ENCODE measurements around the gene PISD. TPM values are rescaled to one million over a fixed set of nuclear protein-coding genes. Genes with fewer than 3 reads are reported as not detected.

Gene PISD
- total and polyA plus RNA-seq, 2 of the 8 experiments (the other 6 are each of a cell fraction or from before 2014, with no cell fraction given), result 47.8 to 48.2 TPM

GRCh38 chr22:31604137-31604705 lies 57.8 kb downstream of the PISD start:
- Histone ChIP-seq H3K9ac (replicated peaks in 1 of 4; ENCODE audit: extremely low read depth in 1 of 4, low read depth in 3 of 4, low read length in 3 of 4) (no peak overlapping the region; a peak in 1 of 7 replicates), H3K14ac (ENCODE audit: insufficient read length) (no peak overlapping the region), H3K4me2 (ENCODE audit: insufficient read depth in 1 of 2, low read depth in 2 of 2, low read length in 2 of 2) (no peak overlapping the region), H3K36me3 (ENCODE audit: control insufficient read depth in 2 of 4, insufficient read depth in 4 of 4, low read length in 3 of 4) (peaks cover 0 to 3% (median 0%) of the 10 kb centered on the region in 4 experiments; a peak in 1 of 8 replicates), H3K4me3 (ENCODE audit: extremely low read depth in 1 of 4, insufficient read depth in 2 of 4, low read depth in 3 of 4, low read length in 4 of 4) (no peak overlapping the region), H3K4ac (replicated peaks; ENCODE audit: insufficient read length, low read depth, low read length) (no peak overlapping the region), H2AFZ (ENCODE audit: low read length) (no peak overlapping the region), H2BK5ac (ENCODE audit: low read depth, low read length) (no peak overlapping the region), H2BK20ac (ENCODE audit: low read length) (no peak overlapping the region), H3K4me1 (replicated peaks in 1 of 4; ENCODE audit: control insufficient read depth in 3 of 4, insufficient read depth in 4 of 4, low read length in 3 of 4) (no peaks in the 10 kb centered on the region), H4K91ac (replicated peaks; ENCODE audit: insufficient read length, low read length) (no peak overlapping the region), H3K9me3 (ENCODE audit: insufficient read depth in 2 of 2, low read depth in 1 of 2, low read length in 1 of 2) (no peaks in the 10 kb centered on the region), H3K79me1 (ENCODE audit: low read depth, low read length) (no peaks in the 10 kb centered on the region), H3K79me2 (ENCODE audit: control insufficient read depth in 1 of 2, insufficient read depth in 2 of 2, low read length in 2 of 2) (no peaks in the 10 kb centered on the region), H2BK12ac (ENCODE audit: low read depth, low read length) (no peak overlapping the region), H3K23ac (ENCODE audit: insufficient read length) (no peak overlapping the region), H2BK120ac (replicated peaks; ENCODE audit: low read depth, low read length) (no peak overlapping the region), H3K23me2 (ENCODE audit: low read depth, low read length) (no peaks in the 10 kb centered on the region), H3K27ac (ENCODE audit: low read depth, low read length) (no peak overlapping the region), H4K5ac (ENCODE audit: insufficient read length, low read depth, low read length) (no peak overlapping the region), H4K20me1 (replicated peaks in 1 of 2; ENCODE audit: control insufficient read depth in 1 of 2, insufficient read depth in 2 of 2, low read length in 2 of 2) (peaks cover 2% of the 10 kb centered on the region in 2 experiments), H3K27me3 (replicated peaks in 1 of 4; ENCODE audit: control insufficient read depth in 3 of 4, extremely low read depth in 1 of 4, insufficient read depth in 3 of 4, low read length in 3 of 4) (no peaks in the 10 kb centered on the region), H4K8ac (ENCODE audit: extremely low read depth, insufficient read depth, low read length) (no peak overlapping the region), H2BK15ac (ENCODE audit: low read length) (no peak overlapping the region), H3K18ac (ENCODE audit: extremely low read depth, low read length) (no peak overlapping the region), H2AK5ac (ENCODE audit: low read depth, low read length) (no peak overlapping the region), H3K56ac (replicated peaks; ENCODE audit: insufficient read length, low read depth, low read length) (no peak overlapping the region)
- 93% methylated on average over 14 of the region's 14 CpGs; no CpG with 5 or more reads in 1 of the 2 experiments for WGBS, 2 experiments (ENCODE audit: extremely low coverage in 1 of 2, insufficient coverage in 1 of 2, insufficient read length in 1 of 2, insufficient replicate concordance in 2 of 2, low coverage in 1 of 2, low lambda C conversion rate in 2 of 2, missing lambda C conversion rate in 1 of 2)
- POLR2A ChIA-PET (ENCODE audit: partially characterized antibody), result interaction anchor here (1.3 to 5.0 kb wide), 2 partner anchors 10 kb away, joined by 3 to 30 read pairs; no protein-coding TSS in a partner anchor
- FAIRE-seq (no peak), DNase-seq (ENCODE audit: low read depth in 1 of 2, low spot score in 2 of 2) (no peak)
- CTCF ChIA-PET (ENCODE audit: partially characterized antibody), result interaction anchor here (0.8 to 3.8 kb wide), 8 partner anchors 9 to 30 kb away, joined by 3 to 13 read pairs (median 6); no protein-coding TSS in a partner anchor
- TF ChIP-seq CTBP2 (IDR thresholded peaks at IDR 0.05; ENCODE audit: borderline replicate concordance, insufficient read depth, insufficient read length, low read length) (no peak), SRF (IDR thresholded peaks at IDR 0.05; ENCODE audit: low read depth, low read length) (no peak), TCF12 (IDR thresholded peaks at IDR 0.05; ENCODE audit: low read depth, low read length) (no peak), BACH1 (IDR thresholded peaks at IDR 0.05; ENCODE audit: low read length) (no peak), CEBPB (IDR thresholded peaks at IDR 0.05; ENCODE audit: low read depth, low read length) (no peak), CREB1 (IDR thresholded peaks at IDR 0.05) (no peak), SIX5 (IDR thresholded peaks at IDR 0.05; ENCODE audit: low read depth, low read length) (no peak), TAF1 (IDR thresholded peaks at IDR 0.05; ENCODE audit: low read depth, low read length) (no peak), TEAD4 (IDR thresholded peaks at IDR 0.05; ENCODE audit: low read depth, low read length) (no peak), YY1 (IDR thresholded peaks at IDR 0.05; ENCODE audit: low read depth, low read length) (no peak), BRCA1 (IDR thresholded peaks at IDR 0.05; ENCODE audit: low read depth, low read length) (no peak), ASH2L (IDR thresholded peaks at IDR 0.05; ENCODE audit: low read length) (no peak), GABPA (IDR thresholded peaks at IDR 0.05; ENCODE audit: borderline replicate concordance, insufficient read depth, low read length) (no peak), POLR2A (IDR thresholded peaks at IDR 0.05; ENCODE audit: control extremely low read depth in 1 of 2, low read depth in 2 of 2, low read length in 2 of 2) (no peak), JUN (IDR thresholded peaks at IDR 0.05; ENCODE audit: low read depth, low read length) (no peak), SUZ12 (IDR thresholded peaks at IDR 0.05; ENCODE audit: low read length) (no peak)

Data from H1 (cell line).